Measurements from ENCODE around the gene RERE. TPM values are rescaled to one million over a fixed set of nuclear protein-coding genes. Genes with fewer than 3 reads are reported as not detected.

RERE gene
- polyA plus RNA-seq, 1 of the 3 experiments (the other 2 are of a cell fraction): 8.1 TPM

DNA sequence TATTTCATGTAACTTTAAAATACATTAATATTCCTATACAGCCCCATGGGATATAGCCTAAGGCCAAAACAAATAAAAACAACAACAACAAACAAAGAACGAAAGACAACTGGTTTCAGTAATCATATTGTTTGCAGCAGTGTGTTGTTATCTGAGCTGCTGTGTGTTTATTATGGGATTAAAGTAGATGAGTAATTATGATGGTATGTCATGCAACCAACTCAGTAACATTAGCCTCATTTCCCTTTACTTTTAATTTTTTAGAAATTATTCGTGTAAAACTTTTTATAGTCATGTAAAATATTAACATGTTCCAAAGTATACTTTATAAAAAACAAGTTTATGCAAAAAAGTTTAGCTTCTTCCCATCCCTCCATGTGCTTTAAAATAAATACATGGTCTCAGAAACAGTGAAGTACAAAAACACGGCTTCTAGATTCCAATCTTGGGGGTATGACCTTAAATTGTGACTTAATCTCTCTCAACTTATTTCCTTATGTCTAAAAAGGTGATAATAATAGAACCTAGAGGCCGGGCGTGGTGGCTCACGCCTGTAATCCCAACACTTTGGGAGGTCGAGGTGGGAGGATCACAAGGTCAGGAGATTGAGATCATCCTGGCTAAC lies 323.4 kb downstream of the RERE start (continued):
- TF ChIP-seq, protein P1, sequence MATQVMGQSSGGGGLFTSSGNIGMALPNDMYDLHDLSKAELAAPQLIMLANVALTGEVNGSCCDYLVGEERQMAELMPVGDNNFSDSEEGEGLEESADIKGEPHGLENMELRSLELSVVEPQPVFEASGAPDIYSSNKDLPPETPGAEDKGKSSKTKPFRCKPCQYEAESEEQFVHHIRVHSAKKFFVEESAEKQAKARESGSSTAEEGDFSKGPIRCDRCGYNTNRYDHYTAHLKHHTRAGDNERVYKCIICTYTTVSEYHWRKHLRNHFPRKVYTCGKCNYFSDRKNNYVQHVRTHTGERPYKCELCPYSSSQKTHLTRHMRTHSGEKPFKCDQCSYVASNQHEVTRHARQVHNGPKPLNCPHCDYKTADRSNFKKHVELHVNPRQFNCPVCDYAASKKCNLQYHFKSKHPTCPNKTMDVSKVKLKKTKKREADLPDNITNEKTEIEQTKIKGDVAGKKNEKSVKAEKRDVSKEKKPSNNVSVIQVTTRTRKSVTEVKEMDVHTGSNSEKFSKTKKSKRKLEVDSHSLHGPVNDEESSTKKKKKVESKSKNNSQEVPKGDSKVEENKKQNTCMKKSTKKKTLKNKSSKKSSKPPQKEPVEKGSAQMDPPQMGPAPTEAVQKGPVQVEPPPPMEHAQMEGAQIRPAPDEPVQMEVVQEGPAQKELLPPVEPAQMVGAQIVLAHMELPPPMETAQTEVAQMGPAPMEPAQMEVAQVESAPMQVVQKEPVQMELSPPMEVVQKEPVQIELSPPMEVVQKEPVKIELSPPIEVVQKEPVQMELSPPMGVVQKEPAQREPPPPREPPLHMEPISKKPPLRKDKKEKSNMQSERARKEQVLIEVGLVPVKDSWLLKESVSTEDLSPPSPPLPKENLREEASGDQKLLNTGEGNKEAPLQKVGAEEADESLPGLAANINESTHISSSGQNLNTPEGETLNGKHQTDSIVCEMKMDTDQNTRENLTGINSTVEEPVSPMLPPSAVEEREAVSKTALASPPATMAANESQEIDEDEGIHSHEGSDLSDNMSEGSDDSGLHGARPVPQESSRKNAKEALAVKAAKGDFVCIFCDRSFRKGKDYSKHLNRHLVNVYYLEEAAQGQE (IDR thresholded peaks at IDR 0.05; ENCODE audit: low read depth, low read length): no peak
- TF ChIP-seq NFIC (IDR thresholded peaks at IDR 0.05; ENCODE audit: borderline replicate concordance): no peak
- no peak for TF ChIP-seq MEF2A (IDR thresholded peaks at IDR 0.05; ENCODE audit: borderline replicate concordance, low read depth)
- TF ChIP-seq FOXJ3 (CRISPR knock-in tag; IDR thresholded peaks at IDR 0.05): no peak

DNA sequence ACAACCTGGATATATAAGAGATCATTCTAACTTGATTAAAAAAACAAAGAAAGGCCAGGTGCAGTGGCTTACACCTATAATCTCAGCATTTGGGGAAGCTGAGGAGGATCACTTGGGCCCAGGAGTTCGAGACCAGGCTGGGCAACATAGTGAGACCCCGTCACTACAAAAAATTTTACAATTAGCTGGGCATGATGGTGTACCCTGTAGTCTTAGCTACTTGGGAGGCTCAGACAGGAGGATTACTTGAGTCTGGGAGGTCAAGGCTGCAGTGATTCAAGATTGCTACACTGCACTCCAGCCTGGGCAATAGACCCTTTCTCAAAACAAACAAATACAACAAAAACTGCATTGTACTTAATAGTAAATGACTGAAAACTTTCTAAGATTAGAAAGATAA lies 330.2 kb downstream of the RERE start:
- ChIA-PET CTCF (interaction anchor here (0.6 kb wide), 1 partner anchor 15 kb away, joined by 3 read pairs; no protein-coding TSS in a partner anchor), POLR2A (no interaction called here)
- peaks cover 13% of the 10 kb centered on the region for H3K79me2 ChIP-seq (ENCODE audit: insufficient read depth)
- H3K27ac ChIP-seq (ENCODE audit: low read depth in 2 of 2, low read length in 1 of 2): no peak overlapping the region
- H3K4me2 ChIP-seq: no peak overlapping the region
- TF ChIP-seq EZH2phosphoT487 (IDR thresholded peaks at IDR 0.05; ENCODE audit: borderline replicate concordance, low read depth): no peak
- TF ChIP-seq, protein P1 (IDR thresholded peaks at IDR 0.05; ENCODE audit: low read depth, low read length): no peak
- TF ChIP-seq, protein P2, sequence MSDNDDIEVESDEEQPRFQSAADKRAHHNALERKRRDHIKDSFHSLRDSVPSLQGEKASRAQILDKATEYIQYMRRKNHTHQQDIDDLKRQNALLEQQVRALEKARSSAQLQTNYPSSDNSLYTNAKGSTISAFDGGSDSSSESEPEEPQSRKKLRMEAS (IDR thresholded peaks at IDR 0.05; ENCODE audit: low read depth): no peak
- no peak for TF ChIP-seq MXI1 (IDR thresholded peaks at IDR 0.05; ENCODE audit: low read depth, low read length)
- TF ChIP-seq ELF1 (IDR thresholded peaks at IDR 0.05): no peak
- TF ChIP-seq, protein P3, sequence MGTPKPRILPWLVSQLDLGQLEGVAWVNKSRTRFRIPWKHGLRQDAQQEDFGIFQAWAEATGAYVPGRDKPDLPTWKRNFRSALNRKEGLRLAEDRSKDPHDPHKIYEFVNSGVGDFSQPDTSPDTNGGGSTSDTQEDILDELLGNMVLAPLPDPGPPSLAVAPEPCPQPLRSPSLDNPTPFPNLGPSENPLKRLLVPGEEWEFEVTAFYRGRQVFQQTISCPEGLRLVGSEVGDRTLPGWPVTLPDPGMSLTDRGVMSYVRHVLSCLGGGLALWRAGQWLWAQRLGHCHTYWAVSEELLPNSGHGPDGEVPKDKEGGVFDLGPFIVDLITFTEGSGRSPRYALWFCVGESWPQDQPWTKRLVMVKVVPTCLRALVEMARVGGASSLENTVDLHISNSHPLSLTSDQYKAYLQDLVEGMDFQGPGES (IDR thresholded peaks at IDR 0.05; ENCODE audit: low read depth, low read length): no peak
- H3K4me1 ChIP-seq (ENCODE audit: control insufficient read depth in 1 of 2, insufficient read depth in 2 of 2, low read depth in 1 of 2, low read length in 1 of 2): no peaks in the 10 kb centered on the region; a peak in 1 of 4 replicates
- H4K20me1 ChIP-seq (ENCODE audit: insufficient read depth): no peaks in the 10 kb centered on the region
- no peak overlapping the region for H3K4me3 ChIP-seq (ENCODE audit: low read depth in 2 of 2, low read length in 1 of 2)
- H3K27me3 ChIP-seq (ENCODE audit: insufficient read depth): no peaks in the 10 kb centered on the region
- no peak overlapping the region for H3K9ac ChIP-seq
- no peaks in the 10 kb centered on the region for H3K9me2 ChIP-seq
- H2AFZ ChIP-seq (ENCODE audit: low read depth): no peak overlapping the region
- no peaks in the 10 kb centered on the region for H3K9me3 ChIP-seq
- 100% methylated on average over 1 of the region's 2 CpGs for WGBS (ENCODE audit: low lambda C conversion rate)
- DNase-seq: no peak
- H3K36me3 ChIP-seq (replicated peaks in 1 of 2; ENCODE audit: control insufficient read depth in 1 of 2, insufficient read depth in 2 of 2, low read length in 1 of 2): peaks cover 0 to 7% of the 10 kb centered on the region in 2 experiments
- H3F3A ChIP-seq (replicated peaks; ENCODE audit: insufficient read depth): peaks cover 17% of the 10 kb centered on the region

All from SK-N-SH (cell line).